ENCODE data around the gene ZNF76.

DNA sequence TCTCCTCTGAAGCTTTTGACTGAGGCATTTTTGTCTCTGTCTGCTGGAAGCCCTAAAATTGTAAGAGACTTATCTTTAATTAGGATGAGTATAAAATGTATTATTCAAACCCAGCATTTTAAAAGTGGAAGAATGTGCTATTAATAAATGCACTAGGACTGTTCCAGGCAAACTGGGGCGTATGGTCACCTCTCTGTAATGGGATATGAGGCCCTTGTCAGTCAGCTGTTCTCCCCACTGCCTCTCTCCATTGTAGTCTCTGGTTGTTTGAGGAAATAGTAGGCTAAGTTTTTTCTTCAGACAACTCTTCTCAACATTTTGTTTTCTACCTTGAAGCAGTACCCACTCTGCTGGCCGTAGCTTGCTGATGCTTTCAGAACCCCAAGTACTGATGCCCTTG is 23.8 kb downstream of the ZNF76 start:
- TF ChIP-seq, protein P1, sequence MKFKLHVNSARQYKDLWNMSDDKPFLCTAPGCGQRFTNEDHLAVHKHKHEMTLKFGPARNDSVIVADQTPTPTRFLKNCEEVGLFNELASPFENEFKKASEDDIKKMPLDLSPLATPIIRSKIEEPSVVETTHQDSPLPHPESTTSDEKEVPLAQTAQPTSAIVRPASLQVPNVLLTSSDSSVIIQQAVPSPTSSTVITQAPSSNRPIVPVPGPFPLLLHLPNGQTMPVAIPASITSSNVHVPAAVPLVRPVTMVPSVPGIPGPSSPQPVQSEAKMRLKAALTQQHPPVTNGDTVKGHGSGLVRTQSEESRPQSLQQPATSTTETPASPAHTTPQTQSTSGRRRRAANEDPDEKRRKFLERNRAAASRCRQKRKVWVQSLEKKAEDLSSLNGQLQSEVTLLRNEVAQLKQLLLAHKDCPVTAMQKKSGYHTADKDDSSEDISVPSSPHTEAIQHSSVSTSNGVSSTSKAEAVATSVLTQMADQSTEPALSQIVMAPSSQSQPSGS (IDR thresholded peaks at IDR 0.05; ENCODE audit: low read length) = no peak
- TF ChIP-seq, protein P2, sequence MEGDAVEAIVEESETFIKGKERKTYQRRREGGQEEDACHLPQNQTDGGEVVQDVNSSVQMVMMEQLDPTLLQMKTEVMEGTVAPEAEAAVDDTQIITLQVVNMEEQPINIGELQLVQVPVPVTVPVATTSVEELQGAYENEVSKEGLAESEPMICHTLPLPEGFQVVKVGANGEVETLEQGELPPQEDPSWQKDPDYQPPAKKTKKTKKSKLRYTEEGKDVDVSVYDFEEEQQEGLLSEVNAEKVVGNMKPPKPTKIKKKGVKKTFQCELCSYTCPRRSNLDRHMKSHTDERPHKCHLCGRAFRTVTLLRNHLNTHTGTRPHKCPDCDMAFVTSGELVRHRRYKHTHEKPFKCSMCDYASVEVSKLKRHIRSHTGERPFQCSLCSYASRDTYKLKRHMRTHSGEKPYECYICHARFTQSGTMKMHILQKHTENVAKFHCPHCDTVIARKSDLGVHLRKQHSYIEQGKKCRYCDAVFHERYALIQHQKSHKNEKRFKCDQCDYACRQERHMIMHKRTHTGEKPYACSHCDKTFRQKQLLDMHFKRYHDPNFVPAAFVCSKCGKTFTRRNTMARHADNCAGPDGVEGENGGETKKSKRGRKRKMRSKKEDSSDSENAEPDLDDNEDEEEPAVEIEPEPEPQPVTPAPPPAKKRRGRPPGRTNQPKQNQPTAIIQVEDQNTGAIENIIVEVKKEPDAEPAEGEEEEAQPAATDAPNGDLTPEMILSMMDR (IDR thresholded peaks at IDR 0.05; ENCODE audit: control extremely low read depth in 1 of 3, insufficient read depth in 1 of 3, low read depth in 1 of 3, low read length in 3 of 3) = no peak
- TF ChIP-seq EZH2 (IDR thresholded peaks at IDR 0.05; ENCODE audit: low read depth, low read length, severe bottlenecking) = no peak
